Keratinocyte (primary cell): ENCODE results near the gene MIPOL1. TPM values are rescaled to one million over a fixed set of nuclear protein-coding genes. Genes with fewer than 3 reads are reported as not detected.

Experiments
- DNase-seq: peaks from one replicate; pipeline ENCODE4 v3.0.0-alpha.2; 2011; ENCODE audit warnings: low read depth, missing footprints, low spot score
- FAIRE-seq: peaks from 2 replicates; lab custom pipeline; 2011; peaks lifted over from hg19 to GRCh38; lab: Jason Lieb, UNC
- H2AFZ ChIP-seq: 2 replicates; pipeline ENCODE4 v1.6.0; 2012; ENCODE audit warnings: low read length, control low read depth, inconsistent platforms; ENCODE audit not compliant: control insufficient read depth
- H3K27ac ChIP-seq: 2 replicates; pipeline ENCODE4 v1.5.1; 2011; ENCODE audit warnings: low read length; ENCODE audit not compliant: control insufficient read depth, insufficient read depth
- H3K27me3 ChIP-seq: 3 replicates; pipeline ENCODE4 v1.6.0; 2011; ENCODE audit warnings: low read length; ENCODE audit not compliant: control insufficient read depth, insufficient read depth; ENCODE audit errors: extremely low read depth
- H3K36me3 ChIP-seq, 2 experiments: 2 replicates in 1 of 2; 3 replicates in 1 of 2; pipeline ENCODE4 v1.5.1; 2011; ENCODE audit warnings: low read length in 2 of 2, mild to moderate bottlenecking in 1 of 2; ENCODE audit not compliant: control insufficient read depth in 2 of 2, insufficient read depth in 2 of 2; ENCODE audit errors: extremely low read depth in 1 of 2
- H3K4me1 ChIP-seq: 3 replicates; pipeline ENCODE4 v1.5.1; 2011; ENCODE audit warnings: low read length; ENCODE audit not compliant: control insufficient read depth, insufficient read depth; ENCODE audit errors: extremely low read depth
- H3K4me2 ChIP-seq: 3 replicates; pipeline ENCODE4 v1.6.0; 2011; ENCODE audit warnings: low read depth, low read length; ENCODE audit not compliant: control insufficient read depth, insufficient read depth; ENCODE audit errors: extremely low read depth
- H3K4me3 ChIP-seq, 3 experiments: fragments of 200-600 bp in 1 of 3; sonication (generic) in 1 of 3; 2 replicates in 2 of 3; 3 replicates in 1 of 3; pipeline ENCODE4 v1.5.1; 2011 to 2016; ENCODE audit warnings: low read length in 3 of 3, mild to moderate bottlenecking in 3 of 3, control low read depth in 2 of 3, inconsistent platforms in 1 of 3, low read depth in 1 of 3, mixed read lengths in 1 of 3, mixed run types in 1 of 3, moderate library complexity in 1 of 3; ENCODE audit not compliant: control insufficient read depth in 2 of 3, insufficient read depth in 2 of 3; ENCODE audit errors: extremely low read depth in 1 of 3
- H3K79me2 ChIP-seq: 2 replicates; pipeline ENCODE4 v1.6.0; 2012; ENCODE audit warnings: low read length; ENCODE audit not compliant: control insufficient read depth, insufficient read depth
- H3K9ac ChIP-seq: 3 replicates; pipeline ENCODE4 v1.6.0; 2011; ENCODE audit warnings: low read length; ENCODE audit not compliant: control insufficient read depth, insufficient read depth; ENCODE audit errors: extremely low read depth
- H3K9me1 ChIP-seq: 3 replicates; pipeline ENCODE4 v1.6.0; 2011; ENCODE audit warnings: low read length; ENCODE audit not compliant: control insufficient read depth, insufficient read depth; ENCODE audit errors: extremely low read depth
- H3K9me3 ChIP-seq: 2 replicates; pipeline ENCODE4 v1.5.1; 2012; ENCODE audit warnings: low read depth, low read length; ENCODE audit not compliant: control insufficient read depth
- H4K20me1 ChIP-seq: 3 replicates; pipeline ENCODE4 v1.6.0; 2011; ENCODE audit warnings: low read length; ENCODE audit not compliant: control insufficient read depth, insufficient read depth; ENCODE audit errors: extremely low read depth
- CTCF ChIP-seq, 3 experiments: IDR thresholded peaks in 1 of 3; conservative IDR thresholded peaks in 1 of 3; optimal IDR thresholded peaks in 1 of 3; 2 replicates in 2 of 3; 3 replicates in 1 of 3; pipeline versions ENCODE3 to v1.5.1; 2011; ENCODE audit warnings: low read length in 3 of 3, mild to moderate bottlenecking in 3 of 3, moderate library complexity in 2 of 3, control low read depth in 1 of 3, inconsistent platforms in 1 of 3; ENCODE audit not compliant: insufficient read depth in 2 of 3; ENCODE audit errors: extremely low read depth in 1 of 3
- EZH2 ChIP-seq: IDR thresholded peaks from one replicate; pipeline ENCODE4 v1.6.1; 2012; ENCODE audit warnings: inconsistent platforms, mild to moderate bottlenecking, low read length, moderate library complexity
- dilution Hi-C: fragments of 300-500 bp; cut with MboI; formaldehyde crosslinking; loops from one replicate; pipeline ENCODE4 v1.7.0; 2020; ENCODE audit warnings: low sequenced_read_pairs; ENCODE audit not compliant: extremely low pct_ligation_motif_present
- polyA plus RNA-seq, 5 experiments: library from polyadenylated mRNA; depleted of rRNA in 3 of 5; stranded (reverse) in 3 of 5; stranded (forward) in 1 of 5; unstranded in 1 of 5; fragments of >200 nt; gene quantifications; 1 replicate in 1 of 5; 2 replicates in 3 of 5; 3 replicates in 1 of 5; pipeline versions ENCODE4 v1.2.1 to v1.2.3, GENCODE V29; 2011 to 2012; ENCODE audit warnings: missing spikeins in 2 of 5, low read depth in 1 of 5, low replicate concordance in 1 of 5

Gene MIPOL1
- polyA plus RNA-seq, 1 donor (not counting 4 experiments of a cell fraction or from before 2014, with no cell fraction given), result 10.9 TPM

- H2AFZ ChIP-seq, result no peak overlapping the region
- H3K36me3 ChIP-seq, result no peaks in the 10 kb centered on the region
Observed at GRCh38 chr14:37194698-37195097, 3.0 kb upstream of the MIPOL1 start.

GRCh38 chr14:37195327-37195726, 2.4 kb upstream of the MIPOL1 start:
- FAIRE-seq (no peak), DNase-seq (no peak)
- Histone ChIP-seq H4K20me1 (no peaks in the 10 kb centered on the region), H3K4me1 (peaks cover 5% of the 10 kb centered on the region), H3K27ac (no peak overlapping the region), H3K79me2 (peaks cover 5% of the 10 kb centered on the region), H3K9ac (no peak overlapping the region), H3K4me3 (no peak overlapping the region), H3K9me3 (no peaks in the 10 kb centered on the region), H2AFZ (no peak overlapping the region), H3K4me2 (no peak overlapping the region), H3K27me3 (no peaks in the 10 kb centered on the region), H3K9me1 (no peaks in the 10 kb centered on the region), H3K36me3 (no peaks in the 10 kb centered on the region)
- no peak for TF ChIP-seq EZH2
- TF ChIP-seq CTCF (optimal IDR thresholded peaks at IDR 0.05 in 1 of 3, IDR thresholded peaks at IDR 0.05 in 1 of 3, conservative IDR thresholded peaks at IDR 0.05 in 1 of 3; ENCODE audit: extremely low read depth in 1 of 3, insufficient read depth in 2 of 3, low read length in 3 of 3), result no peak
- dilution Hi-C loops, result no loop called here

More at GRCh38 chr14:37194698-37195097, 3.0 kb upstream of the MIPOL1 start:
- peaks cover 5% of the 10 kb centered on the region for H3K4me1 ChIP-seq
- H3K27ac ChIP-seq, result no peak overlapping the region
- H4K20me1 ChIP-seq, result no peaks in the 10 kb centered on the region
- FAIRE-seq (no peak), DNase-seq (no peak)
- no peak overlapping the region for H3K4me3 ChIP-seq
- no peak overlapping the region for H3K9ac ChIP-seq
- H3K4me2 ChIP-seq, result no peak overlapping the region
- peaks cover 1% of the 10 kb centered on the region for H3K79me2 ChIP-seq
- dilution Hi-C loops, result no loop called here
- TF ChIP-seq CTCF (optimal IDR thresholded peaks at IDR 0.05 in 1 of 3, IDR thresholded peaks at IDR 0.05 in 1 of 3, conservative IDR thresholded peaks at IDR 0.05 in 1 of 3; ENCODE audit: extremely low read depth in 1 of 3, insufficient read depth in 2 of 3, low read length in 3 of 3) (no peak), EZH2 (no peak)
- H3K27me3 ChIP-seq, result no peaks in the 10 kb centered on the region
- no peaks in the 10 kb centered on the region for H3K9me3 ChIP-seq
- H3K9me1 ChIP-seq, result no peaks in the 10 kb centered on the region
